ENCODE results near the gene RPTN.

Gene RPTN

DNA sequence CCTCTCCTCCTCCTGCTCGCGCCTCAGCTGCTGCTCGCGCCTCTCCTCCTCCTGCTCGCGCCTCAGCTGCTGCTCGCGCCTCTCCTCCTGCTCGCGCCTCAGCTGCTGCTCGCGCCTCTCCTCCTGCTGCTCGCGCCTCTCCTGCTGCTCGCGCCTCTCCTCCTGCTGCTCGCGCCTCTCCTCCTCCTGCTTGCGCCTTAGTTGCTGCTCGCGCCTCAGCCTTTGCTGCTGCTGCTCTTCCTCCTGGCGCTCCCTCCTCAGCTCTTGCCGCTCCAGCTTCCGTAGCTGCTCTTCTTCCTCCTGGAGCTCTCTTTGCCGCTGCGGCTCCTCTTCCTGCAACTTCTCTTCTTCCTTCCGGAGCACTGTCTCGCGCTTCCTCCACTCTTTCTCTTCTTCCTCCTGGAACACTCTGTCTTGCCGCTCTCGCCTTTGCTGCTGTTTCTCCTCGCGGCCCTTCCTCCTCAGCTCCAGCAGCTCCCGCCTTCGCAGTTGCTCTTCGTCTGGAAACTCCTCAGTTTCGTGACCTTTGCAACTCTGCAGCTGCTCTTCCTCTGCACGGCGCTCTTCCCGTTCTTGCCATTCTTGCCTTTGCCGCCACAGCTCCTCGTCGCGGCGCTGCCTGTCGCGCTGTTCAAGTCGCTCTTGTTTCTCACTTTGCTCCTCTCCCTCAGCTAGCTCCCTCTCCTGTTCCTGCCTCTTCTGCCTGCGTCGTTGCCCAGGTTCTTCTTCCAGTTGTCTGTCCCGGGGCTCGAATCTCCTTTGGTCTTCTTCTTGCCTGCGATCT is 46.7 kb downstream of the RPTN start:
- no peak for FAIRE-seq
- DNase-seq (ENCODE audit: extremely low spot score, insufficient read length, low read depth): no peak

DNA sequence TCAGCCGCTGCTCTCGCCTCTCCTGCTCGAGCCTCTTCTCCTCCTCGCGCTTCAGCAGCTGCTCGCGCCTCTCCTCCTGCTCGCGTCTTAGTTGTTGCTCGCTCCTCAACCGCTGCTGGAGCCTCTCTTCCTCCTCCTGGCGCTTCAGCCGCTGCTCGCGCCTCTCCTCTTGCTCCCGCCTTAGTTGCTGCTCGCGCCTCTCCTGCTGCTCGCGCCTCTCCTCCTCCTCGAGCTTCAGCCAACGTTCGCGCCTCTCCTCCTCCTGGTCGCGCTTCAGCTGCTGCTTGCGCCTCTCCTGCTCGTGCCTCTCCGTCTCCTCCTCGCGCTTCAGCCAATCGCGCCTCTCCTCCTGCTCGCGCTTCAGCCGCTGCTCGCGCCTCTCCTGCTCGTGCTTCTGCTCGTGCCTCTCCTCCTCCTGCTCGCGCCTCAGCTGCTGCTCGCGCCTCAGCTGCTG is 47.5 kb downstream of the RPTN start:
- DNase-seq (ENCODE audit: extremely low spot score, insufficient read length, low read depth): no peak
- no peak for FAIRE-seq

DNA sequence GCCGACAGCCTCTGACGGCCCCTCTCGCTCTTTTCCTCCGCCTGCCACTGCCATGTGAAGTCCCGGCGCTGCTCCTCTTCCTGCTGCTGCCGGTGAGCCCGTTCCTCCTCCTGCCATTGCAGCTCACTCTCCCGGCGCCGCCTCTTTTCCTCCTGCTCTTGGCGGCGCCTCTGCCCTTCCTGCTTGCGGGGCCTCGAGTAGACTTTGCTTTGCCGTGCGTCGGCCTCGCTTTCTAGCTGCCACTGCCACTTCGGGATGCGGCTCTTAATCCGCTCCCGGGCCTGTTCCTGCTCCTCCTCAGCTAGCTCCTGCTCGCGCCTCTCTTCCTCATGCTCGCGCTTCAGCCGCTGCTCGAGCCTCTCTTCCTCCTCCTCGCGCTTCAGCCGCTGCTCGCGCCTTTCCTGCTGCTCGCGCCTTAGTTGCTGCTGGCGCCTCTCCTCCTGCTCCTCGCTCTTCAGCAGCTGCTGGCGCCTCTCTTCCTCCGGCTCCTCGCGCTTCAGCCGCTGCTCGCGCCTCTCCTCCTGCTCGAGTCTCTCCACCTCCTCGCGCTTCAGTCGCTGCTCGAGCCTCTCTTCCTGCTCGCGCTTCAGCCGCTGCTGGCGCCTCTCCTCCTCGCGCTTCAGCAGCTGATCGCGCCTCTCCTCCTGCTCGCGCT is 48.0 kb downstream of the RPTN start:
- FAIRE-seq (no peak), DNase-seq (ENCODE audit: extremely low spot score, insufficient read length, low read depth) (no peak)

DNA sequence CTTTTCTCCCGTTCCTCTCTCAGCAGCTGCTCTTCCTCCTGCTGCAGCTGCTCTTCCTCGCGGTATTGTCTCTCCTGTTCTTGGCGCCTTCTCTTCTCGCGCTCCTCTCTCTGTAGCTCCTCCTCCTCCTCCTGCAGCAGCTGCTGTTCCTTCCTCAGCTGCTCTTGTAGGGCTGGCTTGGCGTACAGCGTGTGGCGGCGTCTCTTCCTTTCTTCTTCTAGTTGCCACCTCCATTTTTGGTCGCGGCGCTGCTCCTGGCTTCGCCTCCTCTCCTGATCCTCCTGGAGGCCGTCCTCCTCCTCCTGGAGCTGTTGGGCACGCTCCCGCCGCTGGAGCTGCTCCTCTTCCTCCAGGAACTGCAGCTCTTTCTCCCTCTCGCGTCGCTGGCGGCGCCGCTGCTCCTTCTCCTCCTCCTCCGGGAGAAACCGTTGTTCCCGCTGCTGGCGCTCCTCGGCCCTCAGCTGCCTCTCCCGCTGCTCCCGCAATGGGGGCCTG is 48.6 kb downstream of the RPTN start:
- DNase-seq (ENCODE audit: extremely low spot score, insufficient read length, low read depth) (no peak), FAIRE-seq (no peak)

DNA sequence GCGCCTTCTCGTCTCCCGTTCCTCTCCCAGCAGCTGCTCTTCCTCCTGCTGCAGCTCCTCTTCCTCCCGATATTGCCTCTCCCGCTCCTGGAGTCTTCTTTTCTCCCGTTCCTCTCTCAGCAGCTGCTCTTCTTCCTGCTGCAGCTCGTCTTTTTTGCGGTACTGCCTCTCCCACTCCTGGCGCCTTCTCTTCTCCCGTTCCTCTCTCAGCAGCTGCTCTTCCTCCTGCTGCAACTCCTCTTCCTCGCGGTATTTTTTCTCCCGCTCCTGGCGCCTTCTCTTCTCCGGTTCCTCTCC is 49.1 kb downstream of the RPTN start:
- DNase-seq (ENCODE audit: extremely low spot score, insufficient read length, low read depth) (no peak), FAIRE-seq (no peak)

DNA sequence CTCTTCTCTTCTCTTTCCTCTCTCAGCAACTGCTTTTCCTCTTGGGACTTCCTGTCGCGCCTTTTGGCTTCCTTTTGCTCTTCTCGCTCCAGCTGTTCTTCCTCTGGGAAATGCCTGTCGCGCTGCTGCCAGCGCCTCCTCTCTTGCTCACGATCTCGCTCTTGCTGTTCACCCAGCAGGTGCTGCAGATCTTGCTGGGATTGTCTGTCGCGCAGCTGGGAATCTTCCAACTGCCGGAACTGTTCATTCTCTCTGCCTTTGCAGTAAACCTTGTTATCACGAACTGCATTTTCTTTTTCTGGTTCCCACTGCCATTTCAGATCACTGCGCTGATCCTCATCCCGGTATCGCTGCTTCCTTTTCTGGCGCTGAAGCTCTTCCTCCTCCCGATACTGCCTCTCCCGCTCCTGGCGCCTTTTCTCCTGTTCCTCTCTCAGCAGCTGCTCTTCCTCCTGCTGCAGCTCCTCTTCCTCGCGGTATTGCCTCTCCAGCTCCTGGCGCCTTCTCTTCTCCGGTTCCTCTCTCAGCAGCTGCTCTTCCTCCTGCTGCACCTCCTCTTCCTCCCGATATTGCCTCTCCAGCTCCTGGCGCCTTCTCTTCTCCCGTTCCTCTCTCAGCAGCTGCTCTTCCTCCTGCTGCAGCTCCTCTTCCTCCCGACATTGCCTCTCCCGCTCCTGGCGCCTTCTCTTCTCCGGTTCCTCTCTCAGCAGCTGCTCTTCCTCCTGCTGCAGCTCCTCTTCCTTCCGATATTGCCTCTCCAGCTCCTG is 49.6 kb downstream of the RPTN start:
- DNase-seq (ENCODE audit: extremely low spot score, insufficient read length, low read depth) (no peak), FAIRE-seq (no peak)

DNA sequence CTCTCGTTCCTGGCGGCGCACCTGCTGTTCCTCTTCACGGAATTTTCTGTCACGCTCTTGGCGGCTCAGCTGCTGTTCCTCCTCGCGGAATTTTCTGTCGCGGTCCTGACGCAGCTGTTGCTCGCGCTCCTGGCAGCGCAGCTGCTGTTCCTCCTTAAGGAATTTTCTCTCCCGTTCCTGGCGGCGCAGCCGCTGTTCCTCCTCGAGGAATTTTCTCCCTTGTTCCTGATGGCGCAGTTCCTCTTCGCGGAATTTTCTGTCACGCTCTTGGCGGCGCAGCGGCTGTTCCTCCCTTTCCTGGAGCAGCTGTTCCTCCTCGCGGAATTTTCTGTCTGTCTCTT is 50.2 kb downstream of the RPTN start:
- FAIRE-seq: no peak
- DNase-seq (ENCODE audit: extremely low spot score, insufficient read length, low read depth): no peak

DNA sequence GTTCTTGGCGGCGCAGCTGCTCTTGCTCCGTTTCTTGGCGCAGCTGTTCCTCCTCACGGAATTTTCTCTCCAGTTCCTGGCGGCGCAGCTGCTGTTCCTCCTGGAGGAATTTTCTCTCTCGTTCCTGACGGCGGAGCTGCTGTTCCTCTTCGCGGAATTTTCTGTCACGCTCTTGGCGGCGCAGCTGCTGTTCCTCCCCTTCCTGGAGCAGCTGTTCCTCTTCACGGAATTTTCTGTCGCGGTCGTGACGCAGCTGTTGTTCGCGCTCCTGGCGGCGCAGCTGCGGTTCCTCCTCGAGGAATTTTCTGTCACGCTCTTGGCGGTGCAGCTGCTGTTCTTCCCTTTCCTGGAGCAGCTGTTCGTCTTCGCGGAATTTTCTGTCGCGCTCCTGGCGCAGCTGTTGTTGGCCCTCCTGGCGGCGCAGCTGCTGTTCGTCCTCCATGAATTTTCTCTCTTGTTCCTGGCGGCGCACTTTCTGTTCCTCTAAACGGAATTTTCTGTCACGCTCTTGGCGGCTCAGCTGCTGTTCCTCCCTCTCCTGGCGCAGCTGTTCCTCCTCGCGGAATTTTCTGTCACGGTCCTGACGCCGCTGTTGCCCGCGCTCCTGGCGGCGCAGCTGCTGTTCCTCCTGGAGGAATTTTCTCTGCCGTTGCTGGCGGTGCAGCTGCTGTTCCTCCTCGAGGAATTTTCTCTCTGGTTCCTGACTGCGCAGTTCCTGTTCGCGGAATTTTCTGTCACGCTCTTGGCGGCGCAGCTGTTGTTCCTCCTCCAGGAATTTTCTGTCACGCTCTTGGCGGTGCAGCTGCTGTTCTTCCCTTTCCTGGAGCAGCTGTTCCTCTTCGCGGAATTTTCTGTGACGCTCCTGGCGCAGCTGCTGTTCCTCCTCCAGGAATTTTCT is 50.8 kb downstream of the RPTN start:
- no peak for FAIRE-seq
- DNase-seq (ENCODE audit: extremely low spot score, insufficient read length, low read depth): no peak

DNA sequence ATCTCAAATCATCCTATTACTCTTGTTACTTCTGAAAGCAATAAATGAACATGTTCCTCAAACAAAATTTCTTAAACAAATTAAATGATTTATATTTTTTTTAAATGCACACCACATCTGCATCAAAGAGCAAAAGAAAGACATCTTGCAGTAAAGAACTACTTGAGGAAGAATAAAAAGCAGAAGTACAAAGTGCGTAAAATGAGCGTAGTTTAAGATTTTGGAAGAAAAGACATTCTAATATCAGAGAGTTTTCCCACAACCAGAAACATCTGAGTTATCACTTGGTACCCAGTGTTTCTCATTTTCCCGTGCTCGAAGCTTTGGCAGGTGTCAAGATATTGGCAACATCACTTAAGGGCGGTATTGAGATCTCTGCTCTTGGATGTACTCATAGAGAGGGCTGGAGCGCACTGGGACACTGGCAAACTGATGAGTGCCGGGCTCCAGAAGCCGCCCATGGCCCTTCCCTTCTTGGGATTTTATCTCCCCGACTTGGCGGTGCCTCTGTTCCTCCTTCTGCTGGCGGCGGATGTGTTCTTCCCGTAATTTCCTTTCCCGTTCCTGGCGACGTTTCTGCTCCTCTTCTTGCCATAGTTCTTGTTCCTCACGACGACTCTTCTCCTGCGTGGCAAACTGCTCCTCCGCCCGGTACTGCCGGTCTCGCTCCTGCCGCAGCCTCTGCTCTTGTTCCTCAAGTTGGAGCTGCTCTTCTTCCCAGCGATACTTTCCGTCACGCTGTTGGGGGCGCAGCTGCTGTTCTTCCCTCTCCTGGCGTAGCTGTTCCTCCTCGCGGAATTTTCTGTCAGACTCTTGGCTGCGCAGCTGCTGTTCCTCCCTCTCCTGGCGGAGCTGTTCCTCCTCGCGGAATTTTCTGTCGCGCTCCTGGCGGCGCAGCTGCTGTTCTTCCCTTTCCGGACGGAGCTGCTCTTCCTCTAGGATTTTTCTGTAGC is 51.7 kb downstream of the RPTN start:
- FAIRE-seq: no peak
- DNase-seq (ENCODE audit: extremely low spot score, insufficient read length, low read depth): no peak

DNA sequence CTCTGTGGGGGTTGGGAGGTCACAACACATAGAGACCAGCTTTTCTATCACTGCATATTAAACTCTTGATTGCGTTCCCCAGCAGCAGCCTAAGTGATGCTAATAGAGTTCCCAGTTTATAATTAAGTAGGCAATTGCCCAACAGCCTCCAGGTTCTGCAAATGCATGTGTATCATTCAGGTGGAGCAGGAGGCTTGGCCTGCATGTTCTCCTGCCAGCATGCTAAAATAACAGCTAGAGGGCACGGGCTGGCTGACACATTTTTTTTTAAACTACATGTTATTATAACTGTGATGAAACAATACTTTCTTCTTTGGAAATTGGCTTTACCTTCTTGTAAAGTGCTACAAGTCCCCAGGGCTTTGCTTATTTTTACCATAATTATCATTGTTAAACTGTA is 54.2 kb downstream of the RPTN start:
- DNase-seq (ENCODE audit: extremely low spot score, insufficient read length, low read depth): no peak
- FAIRE-seq: no peak

All from GM18507 (cell line).